Endothelial cell of hepatic sinusoid (primary cell): ENCODE results near the gene MREG.
"Not testable (repeated sequence)": the region's sequence is repeated elsewhere in the genome, so short reads cannot be mapped to it uniquely, and the experiment has no call there.

ENCODE experiments used
- in situ Hi-C: cut with HindIII; loops from 2 replicates; pipeline ENCODE4 v1.10.0; 2017; ENCODE audit warnings: low sequenced_read_pairs

MREG gene

DNA sequence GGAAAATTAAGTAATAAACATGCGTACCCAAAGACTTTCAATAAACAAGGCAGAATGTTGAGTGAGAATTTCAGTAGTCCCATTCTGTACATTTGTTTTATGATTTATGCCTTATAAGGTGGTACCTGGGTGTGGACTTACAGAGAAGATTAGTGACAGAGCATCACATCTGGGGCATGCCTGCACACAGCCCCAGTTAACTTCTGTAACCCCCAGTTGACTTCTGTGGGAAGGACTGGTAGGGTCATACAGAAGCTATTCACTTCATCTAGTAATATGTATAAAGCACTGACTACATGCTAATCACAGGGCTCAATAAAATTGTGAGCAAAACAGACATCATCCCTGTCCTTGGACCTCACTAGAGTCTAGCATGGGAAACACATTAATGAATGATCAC lies 16.1 kb downstream of the MREG start:
- in situ Hi-C loops = no loop called here

DNA sequence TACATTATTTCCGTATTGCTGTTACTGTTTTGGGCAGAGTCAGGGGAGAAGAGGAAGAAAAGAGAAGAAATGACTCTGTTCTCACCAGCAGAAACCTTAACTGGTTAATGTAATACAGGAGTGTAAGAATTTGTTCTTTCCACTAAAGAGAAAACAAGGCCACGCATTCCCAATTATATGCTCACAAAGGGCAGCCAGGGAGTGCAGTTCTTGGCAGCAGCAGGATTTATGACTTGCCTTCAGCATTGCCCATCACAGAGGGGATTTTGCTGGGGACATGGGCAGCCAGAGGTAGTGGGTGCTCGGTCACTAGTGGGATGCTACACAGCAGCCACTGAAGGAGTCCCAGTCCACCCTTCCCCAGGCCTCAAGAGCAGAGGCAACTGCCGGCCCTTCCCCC lies 18.4 kb downstream of the MREG start:
- in situ Hi-C loops = no loop called here

DNA sequence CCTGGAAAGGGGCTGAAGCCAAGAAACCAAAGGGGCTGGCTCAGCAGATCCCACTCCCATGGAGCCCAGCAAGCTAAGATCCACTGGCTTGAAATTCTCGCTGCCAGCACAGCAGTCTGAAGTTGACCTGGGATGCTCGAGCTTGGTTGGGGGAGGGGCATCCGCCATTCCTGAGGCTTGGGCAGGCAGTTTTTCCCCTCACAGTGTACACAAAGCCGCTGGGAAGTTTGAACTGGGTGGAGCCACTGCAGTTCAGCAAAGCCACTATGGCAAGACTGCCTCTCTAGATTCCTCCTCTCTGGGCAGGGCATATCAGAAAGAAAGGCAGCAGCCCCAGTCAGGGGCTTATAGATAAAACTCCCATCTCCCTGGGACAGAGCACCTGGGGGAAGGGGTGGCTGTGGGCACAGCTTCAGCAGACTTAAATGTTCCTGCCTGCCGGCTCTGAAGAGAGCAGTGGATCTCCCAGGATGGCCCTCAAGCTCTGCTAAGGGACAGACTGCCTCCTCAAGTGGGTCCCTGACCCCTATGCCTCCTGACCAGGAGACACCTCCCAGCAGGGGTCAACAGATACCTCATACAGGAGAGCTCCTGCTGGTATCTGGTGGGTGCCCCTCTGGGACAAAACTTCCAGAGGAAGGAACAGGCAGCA lies 24.7 kb downstream of the MREG start:
- in situ Hi-C loops = not testable (repeated sequence)

DNA sequence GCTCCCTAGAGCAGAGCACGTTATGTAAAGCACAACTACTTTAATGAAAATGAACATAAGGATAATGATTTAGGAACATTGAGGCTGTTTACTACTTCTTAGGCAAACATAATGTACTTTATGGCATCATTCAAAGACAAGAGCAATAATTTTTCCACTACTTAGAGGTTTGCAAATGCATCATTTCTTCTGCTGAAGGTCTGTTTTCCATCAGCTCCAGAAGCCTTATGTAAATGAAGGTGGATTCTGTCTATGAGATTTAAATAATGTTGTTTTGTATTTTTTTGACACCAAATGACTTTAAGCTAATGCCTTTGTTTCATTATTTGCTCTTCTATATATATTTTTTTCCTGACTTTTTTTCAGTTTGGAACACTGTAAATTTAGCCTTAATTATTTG lies 28.1 kb downstream of the MREG start:
- in situ Hi-C loops = no loop called here

DNA sequence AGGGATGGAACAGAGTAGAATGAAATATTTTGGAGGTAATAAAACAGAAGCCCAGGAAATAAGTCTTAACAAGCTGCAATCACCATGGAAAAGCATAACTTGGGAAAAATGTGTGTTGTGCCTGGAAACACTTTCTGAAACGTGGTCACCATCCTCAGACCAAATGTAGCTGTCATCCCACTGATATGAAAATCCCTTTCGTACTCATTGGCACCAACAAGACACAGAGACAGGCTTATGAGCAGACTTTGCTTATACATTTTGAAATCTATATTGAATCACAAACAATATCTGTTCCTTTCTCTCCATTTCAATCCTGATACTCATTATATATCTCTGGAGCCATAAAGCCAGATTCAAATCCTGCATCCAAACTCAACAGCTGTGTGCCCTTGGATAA lies 28.7 kb downstream of the MREG start:
- in situ Hi-C loops = no loop called here

DNA sequence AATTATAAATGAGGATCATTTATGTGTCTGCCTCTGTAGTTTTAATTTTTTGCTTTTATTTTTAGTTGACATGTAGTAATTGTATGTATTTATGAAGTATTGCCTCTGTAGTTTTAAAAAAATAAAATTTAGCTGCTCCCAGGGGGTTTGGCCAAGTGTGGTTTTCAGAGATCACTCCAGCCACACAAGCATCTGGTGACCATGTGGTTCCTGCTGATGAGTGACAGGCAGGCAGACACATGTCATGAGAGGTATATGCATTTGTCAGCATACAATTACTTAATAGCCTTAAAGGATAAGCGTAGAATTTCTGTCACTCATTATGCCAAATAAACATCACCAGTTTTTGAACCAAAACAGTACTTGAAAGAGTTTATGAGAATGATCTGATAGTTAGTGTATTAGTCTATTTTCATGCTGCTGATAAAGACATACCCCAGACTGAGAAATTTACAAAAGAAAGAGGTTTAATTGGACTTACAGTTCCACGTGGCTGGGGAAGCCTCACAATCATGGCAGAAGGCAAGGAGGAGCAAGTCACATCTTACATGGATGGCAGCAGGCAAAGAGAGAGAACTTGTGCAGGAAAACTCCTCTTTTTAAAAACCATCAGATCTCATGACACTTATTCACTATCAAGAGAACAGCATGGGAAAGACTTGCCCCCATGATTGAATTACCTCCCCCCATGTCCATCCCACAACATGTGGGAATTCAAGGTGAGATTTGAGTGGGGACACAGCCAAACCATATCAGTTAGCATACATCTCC lies 29.6 kb downstream of the MREG start:
- in situ Hi-C loops = no loop called here

DNA sequence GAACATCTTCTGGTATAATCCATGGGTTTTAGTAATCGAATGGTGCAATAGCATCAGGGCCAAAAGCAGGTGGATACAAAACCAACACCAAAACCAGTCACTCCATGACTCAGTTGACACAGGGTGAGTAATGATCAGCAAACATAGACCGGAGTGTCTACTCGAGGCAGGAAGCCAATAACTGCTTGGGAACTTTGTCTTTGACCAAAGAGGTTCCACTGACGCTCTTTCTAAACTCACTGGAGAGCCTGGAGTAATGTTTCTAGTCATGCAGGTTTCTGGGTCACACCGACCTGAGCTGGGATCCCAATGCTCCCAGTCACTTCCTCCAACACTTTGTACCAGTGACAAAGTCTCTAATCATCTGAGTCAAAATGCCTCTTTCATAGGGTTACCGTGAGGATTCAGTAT lies 30.9 kb downstream of the MREG start:
- in situ Hi-C loops = no loop called here

DNA sequence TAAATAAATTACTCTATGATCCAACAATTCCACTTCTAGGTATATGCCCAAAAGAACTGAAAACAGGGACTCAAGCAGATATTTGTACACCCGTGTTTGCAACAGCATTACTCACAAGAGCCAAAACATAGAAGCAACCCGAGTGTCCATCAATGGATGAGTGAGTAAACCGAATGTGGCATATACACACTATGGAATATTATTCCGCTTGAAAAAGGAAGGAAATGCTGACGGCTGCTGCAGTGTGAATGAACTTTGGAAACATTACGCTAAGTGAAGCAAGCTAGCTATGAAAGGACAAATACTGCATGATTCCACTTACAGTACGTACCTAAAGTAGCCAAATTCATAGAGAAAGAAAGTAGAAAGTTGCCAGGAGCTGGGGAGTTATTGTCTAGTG lies 32.2 kb downstream of the MREG start:
- in situ Hi-C loops = no loop called here

DNA sequence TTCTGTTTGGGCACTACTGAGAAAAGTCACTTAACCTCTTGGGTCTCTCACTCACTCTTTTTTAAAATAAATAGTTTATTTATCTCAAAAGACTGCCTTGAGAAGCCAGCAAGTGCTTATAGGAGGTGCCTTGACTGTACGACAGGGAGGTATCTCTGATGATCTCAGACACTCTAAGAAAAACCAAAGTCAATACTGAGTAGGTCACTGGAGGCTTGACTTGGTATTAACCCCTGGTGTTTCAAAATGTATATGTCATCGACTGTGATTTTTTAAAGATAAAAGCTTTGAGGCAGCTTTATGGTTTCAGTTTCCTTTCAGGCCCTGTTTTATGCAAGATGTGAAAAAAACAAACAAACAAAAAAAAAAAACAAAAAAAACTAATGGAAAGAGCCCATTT lies 33.7 kb downstream of the MREG start:
- in situ Hi-C loops = no loop called here

DNA sequence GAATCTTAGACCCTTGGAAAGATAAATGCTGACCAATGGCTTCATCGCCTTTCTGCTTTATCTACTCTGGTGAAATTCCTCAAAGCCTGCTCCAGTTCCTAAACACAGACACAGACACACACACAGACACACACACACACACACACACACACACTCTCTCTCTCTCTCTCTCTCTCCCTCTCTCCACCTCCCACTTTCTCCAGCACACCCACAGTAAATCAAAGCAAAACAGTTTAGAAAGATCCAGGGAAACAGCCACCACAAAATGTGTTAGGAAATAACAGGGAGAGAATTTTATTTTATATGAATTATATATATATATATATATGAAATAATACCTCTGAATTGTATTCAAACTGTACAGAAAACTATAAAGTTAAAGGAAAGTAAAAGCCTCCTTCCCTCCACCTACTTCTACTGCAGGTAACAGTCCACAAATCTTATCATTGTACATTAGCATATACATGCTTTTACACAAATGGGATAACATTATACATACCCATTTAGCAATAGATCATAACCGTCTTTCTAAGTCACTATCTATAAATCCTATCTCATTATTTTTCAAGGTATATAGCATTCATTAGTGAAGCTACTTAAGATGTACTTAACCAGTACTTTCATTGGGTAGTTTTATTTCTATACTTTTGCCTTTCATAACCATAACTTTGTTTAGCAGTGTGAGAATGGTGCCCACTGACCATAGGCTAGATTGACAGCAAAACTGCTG lies 38.5 kb downstream of the MREG start:
- in situ Hi-C loops = no loop called here

DNA sequence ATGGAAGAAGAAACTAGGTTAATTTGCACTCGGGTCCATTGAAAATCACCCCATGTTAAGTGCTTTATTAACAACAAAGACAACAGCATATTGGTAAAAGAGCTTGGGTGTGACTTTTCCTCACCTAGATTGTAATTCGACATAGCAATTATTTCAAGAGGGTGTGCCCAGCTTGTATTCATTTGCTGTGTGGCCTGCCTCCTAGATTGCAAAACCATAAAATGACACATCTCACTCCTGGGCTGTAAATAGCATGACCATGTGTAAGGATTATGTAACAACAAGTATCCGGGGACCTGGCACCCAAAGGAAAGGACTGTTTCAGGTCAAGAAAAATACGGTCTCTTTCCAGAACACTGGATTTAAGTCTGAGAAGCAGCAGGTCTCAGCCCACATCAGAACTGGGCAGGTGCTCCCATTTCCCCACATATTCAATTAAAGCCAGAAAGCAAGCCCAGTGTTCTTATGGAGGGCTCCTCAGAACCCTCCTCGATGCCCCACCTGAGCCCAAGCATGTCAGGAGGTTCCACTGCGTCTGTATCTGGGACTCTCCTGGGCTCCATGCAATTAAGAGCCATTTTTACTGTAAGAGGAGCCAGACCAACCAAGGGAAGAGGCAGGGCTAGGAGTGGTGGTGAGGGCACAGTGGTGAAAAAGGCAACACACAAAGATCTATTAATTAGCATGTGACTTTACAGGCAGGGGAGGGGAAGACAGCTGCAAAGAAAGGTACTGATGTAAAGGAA lies 39.2 kb downstream of the MREG start:
- in situ Hi-C loops = no loop called here

DNA sequence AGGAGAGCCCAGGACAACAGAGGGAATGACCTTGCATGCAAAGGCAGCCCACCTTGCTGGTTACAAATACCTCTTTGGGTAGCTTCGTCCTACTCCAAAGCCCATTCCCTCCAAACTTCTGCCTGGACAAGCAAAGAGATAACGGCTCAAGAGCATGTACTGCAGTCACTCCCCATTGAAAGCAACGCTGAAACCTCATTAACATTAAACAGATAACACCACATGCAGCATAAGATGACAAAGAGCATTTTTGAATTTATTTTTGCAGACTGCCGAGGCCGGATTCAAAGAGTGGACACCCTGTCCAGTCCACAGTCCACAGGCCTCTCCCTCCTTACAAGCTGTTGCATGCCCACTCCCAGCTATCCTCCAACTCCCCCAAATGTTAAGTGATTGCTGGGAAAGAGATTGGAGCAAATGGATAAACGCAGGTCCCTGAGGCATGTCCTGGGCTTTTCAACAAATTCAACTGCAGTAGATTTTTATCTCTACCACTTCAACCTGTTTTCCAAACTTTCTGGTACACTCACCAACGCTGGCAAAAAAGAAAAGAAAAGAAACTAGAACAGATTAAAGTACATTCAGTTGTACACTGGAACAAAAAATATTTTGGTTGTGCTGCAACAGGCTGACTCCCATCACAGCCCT lies 40.1 kb downstream of the MREG start:
- in situ Hi-C loops = no loop called here

DNA sequence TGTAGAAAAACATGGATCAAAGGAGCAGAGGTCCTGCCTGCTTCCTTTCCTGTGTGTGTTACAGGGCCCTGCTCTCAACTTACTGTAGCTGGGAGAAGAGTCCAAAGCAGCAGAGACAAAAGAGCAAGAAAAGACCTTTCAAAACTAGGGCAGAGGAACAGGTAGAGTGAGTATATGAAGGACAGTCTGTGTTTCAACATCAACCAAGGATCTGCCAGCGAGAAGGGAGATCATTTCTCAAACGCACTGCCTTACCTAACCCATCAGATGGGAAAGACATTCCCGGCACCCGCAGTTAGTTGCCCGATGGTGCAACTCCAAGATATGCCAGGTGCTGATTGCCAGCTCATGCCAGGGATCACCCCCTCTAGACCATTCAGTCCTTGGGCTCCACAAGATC lies 41.7 kb downstream of the MREG start:
- in situ Hi-C loops = no loop called here

DNA sequence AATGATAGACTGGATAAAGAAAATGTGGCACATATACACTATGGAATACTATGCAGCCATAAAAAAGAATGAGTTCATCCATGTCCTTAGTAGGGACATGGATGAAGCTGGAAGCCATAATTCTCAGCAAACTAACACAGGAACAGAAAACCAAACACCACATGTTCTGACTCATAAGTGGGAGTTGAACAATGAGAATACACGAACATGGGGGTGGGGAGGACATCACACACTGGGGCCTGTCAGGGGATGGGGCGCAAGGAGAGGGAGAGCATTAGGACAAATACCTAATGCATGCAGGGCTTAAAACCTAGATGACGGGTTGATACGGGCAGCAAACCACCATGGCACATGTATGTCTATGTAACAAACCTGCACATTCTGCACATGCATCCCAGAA lies 42.5 kb downstream of the MREG start:
- in situ Hi-C loops = not testable (repeated sequence)

DNA sequence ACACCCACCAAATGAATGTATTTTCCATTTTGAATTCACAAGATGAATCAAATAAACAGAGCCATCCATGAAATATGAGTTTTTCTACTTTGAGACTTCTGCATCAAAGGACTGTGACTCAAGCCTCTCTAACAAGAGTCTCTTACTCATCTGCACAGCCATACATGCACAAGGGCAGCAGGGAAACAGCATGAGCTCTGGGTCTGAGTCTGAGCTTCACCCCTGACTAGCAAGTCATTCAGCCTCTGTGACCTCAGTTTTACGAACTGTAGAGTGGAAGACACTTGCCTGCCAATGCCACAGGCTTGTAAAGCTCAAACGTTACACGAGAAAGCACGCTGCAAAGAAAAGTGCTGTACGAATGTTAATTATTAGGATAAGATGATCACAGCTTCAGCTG lies 42.9 kb downstream of the MREG start:
- in situ Hi-C loops = no loop called here

DNA sequence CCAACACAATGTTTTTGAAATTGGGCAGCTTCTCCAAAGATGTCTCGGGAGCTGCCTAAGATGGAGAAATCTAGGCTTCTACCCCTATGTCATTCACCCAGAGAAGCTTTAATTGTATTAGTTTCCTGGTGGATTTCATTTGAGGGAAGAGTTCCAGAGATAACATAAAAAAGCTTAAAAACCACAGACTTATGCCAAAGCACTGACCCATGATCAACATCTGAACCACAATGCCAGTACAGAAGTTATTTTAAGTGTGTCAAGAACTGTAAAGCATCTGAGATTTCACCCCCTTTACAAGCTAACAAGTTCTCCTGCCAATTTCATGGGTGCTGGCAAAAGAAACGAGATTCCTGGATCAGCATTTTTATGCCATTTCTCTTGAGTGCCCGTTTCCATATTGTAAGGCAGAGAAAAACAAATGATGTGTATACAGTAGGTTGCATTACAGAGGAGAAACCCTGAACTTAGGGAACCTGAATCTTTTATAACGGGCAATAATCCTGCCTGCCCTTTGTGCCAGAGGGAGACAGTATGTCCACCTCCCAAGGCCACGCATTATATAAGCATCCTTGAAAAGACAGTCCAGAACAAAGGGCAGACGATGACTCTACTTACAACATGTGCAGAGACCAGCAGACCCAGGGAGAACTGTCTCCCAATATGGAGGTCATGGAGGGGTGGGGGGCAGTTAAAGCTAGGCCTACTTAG lies 44.1 kb downstream of the MREG start:
- in situ Hi-C loops = no loop called here

DNA sequence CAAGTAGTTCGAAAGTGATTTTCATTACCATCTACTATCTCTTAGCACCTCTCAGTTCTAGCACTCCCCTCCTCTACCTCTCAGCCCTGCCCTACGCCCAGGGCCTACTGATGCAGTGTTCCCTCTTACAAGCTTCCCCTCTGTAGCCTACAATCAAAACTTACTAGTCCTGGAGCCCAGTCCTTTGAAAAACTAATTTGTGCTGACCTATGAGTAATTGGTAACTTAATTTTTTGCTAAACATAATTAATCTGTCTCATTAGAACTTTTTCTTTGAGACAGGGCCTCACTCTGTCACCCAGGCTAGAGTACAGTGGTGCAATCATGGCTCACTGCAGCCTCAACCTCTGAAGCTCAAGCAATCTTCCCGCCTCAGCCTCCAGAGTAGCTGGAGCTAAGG lies 44.9 kb downstream of the MREG start:
- in situ Hi-C loops = no loop called here

DNA sequence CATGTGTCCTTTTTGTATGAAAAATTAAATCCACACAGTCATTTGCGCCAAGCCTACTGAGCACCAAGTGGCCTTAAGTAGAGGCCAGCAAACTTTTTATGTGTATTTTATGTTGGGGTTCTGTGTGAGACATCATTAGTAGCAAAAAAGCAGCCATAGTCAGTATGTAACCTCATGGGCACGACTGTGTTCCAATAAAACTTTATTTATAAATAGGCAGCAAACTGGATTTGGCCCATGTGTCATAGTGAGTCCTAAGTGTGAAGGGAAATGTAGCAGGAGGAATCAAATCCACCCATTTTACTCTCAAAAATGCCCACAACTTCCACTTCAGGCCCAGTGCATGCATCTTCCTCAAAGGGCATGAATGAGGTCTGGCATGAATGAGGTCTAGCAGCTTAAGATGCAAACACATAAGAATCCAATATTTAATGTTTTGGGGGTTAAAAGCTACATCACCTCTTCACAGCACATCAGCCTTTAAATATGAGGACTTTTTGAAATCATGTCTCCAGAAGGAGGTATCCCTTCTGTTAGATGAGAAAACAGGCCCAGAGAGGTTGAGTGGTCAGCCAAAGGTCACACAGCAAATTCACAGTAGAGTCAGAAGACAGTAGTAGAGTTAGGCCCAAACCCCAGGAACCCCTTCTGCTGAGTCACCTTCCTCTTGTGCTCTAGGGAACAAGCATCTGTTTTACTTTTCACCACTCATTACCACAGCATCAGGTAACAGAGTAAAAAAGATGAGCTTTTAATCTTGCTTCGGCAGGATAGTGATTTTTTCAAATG lies 45.6 kb downstream of the MREG start:
- in situ Hi-C loops = no loop called here

DNA sequence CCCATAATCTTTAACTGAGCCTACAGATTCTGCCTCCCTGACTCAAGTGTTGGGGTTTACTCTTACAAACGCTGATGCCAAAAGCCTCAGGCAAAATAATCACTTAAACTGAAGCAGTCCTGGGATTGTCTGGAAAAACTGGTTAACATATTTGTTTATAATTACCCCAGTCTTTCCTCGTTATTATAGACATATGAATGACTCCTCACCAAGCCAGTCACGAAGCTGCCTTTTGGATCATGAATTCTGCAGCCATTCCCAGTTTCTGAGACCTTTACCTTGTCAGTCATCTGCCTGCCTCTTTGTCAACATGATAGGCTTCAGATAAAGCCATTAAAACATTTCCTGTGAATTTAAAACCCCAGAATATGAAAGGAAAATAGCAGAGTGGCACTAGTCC lies 46.4 kb downstream of the MREG start:
- in situ Hi-C loops = no loop called here

DNA sequence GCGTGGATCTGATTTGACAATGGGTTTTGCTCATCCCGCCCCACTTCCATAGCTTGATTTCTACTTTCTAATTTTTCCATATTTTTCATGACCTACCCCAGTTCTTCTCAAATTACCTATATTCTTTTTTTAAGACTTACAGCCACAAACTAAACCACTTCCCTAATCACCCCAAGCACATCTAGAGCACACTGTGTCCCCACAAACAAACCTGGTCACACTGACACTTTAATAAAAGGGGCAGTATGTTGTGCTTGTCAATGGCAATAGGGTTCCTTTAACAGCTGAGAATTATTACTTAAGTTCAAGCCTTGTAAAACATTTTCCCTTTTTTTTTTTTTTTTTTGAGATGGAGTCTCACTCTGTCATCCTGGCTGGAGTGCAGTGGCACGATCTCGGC lies 47.1 kb downstream of the MREG start:
- in situ Hi-C loops = no loop called here
